ENCODE data around the gene TMEM45A.
"Not testable (repeated sequence)": the region's sequence is repeated elsewhere in the genome, so short reads cannot be mapped to it uniquely, and the experiment has no call there.

TMEM45A gene

DNA sequence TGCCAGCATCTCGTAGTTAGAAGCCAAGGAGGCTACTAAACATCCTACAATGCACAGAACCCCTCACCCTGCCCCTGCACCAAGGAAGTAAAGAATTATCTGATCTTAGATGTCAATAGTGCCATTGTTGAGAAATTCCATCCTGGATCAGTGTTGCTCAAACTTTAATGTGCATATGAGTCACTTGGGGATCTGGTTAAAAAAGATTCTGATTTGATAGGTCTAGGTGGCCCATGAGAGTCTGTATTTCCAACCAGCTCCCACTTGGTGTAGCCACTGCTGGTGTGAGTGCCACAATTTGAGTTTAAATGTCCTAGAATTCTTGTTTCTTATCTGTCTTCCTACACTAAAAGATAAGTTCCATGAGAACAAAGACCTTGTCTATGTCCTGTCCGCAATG is 43.7 kb downstream of the TMEM45A start (continued):
- TF ChIP-seq, protein P1, sequence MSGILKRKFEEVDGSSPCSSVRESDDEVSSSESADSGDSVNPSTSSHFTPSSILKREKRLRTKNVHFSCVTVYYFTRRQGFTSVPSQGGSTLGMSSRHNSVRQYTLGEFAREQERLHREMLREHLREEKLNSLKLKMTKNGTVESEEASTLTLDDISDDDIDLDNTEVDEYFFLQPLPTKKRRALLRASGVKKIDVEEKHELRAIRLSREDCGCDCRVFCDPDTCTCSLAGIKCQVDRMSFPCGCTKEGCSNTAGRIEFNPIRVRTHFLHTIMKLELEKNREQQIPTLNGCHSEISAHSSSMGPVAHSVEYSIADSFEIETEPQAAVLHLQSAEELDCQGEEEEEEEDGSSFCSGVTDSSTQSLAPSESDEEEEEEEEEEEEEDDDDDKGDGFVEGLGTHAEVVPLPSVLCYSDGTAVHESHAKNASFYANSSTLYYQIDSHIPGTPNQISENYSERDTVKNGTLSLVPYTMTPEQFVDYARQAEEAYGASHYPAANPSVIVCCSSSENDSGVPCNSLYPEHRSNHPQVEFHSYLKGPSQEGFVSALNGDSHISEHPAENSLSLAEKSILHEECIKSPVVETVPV (CRISPR knock-in tag; IDR thresholded peaks at IDR 0.05), result no peak

DNA sequence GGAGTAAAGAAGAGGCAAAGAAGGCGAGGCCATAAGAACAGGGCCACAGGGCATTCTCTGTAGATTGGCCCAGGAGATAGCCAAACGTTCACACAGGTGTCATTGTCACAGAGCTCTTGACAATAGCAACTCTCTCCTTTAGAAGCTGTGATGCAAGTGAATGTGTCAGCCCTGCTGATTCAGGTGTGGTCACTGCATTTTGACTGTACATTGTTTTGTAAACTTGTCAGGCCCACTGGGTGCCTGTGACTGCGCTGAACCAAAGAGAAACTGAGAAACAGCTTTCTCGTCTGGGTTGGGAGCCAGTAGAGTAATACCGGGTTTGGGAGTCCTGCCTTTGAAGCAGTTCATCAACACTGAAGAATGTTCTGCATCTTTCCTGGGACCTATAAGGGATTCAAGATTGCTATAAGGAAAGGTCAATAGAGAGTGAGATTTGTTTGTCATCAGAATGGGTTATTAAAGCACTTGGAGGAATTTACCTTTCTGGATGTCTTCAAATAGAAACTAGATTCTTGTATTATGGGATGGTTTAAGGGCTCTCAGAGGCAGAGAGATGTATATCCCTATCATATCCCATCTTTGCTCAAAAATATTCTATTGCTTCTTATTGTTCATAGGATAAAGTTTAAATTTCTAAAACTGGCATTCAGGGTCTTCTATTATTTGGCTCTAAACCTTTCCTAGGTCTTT is 45.4 kb downstream of the TMEM45A start:
- TF ChIP-seq ZFP30 (CRISPR knock-in tag; IDR thresholded peaks at IDR 0.05), result no peak
- TF ChIP-seq ISL1 (CRISPR knock-in tag; IDR thresholded peaks at IDR 0.05), result no peak
- no peak for ATAC-seq

DNA sequence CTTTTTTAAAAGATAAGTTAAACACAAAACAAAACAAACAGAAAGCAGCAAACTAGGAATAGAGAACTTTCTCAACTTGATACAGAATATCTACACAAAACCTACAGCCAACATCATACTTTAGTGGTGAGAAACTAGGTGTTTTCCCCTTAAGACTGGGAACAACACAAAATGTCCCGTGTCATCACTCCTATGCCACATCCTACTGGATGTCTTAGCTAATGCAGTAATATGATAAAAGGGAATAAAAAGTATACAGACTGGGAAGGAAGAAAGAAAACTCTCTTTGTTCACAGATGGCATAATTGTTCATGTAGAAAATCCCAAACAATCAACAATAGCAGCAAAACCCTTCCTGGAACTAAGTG is 45.9 kb downstream of the TMEM45A start:
- ATAC-seq, result no peak
- no peak for TF ChIP-seq ZFP3 (CRISPR knock-in tag; IDR thresholded peaks at IDR 0.05)
- TF ChIP-seq ZNF565 (CRISPR knock-in tag; conservative IDR thresholded peaks at IDR 0.05; ENCODE audit: low read depth), result no peak
- TF ChIP-seq ARNTL (CRISPR knock-in tag; IDR thresholded peaks at IDR 0.05; ENCODE audit: borderline replicate concordance, low read depth), result no peak
- no peak for TF ChIP-seq ZFP30 (CRISPR knock-in tag; IDR thresholded peaks at IDR 0.05)
- TF ChIP-seq, protein P2, sequence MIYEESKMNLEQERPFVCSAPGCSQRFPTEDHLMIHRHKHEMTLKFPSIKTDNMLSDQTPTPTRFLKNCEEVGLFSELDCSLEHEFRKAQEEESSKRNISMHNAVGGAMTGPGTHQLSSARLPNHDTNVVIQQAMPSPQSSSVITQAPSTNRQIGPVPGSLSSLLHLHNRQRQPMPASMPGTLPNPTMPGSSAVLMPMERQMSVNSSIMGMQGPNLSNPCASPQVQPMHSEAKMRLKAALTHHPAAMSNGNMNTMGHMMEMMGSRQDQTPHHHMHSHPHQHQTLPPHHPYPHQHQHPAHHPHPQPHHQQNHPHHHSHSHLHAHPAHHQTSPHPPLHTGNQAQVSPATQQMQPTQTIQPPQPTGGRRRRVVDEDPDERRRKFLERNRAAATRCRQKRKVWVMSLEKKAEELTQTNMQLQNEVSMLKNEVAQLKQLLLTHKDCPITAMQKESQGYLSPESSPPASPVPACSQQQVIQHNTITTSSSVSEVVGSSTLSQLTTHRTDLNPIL (CRISPR knock-in tag; IDR thresholded peaks at IDR 0.05; ENCODE audit: low read depth), result no peak
- no peak for TF ChIP-seq ZNF70 (CRISPR knock-in tag; IDR thresholded peaks at IDR 0.05)
- TF ChIP-seq, protein P1 (CRISPR knock-in tag; IDR thresholded peaks at IDR 0.05), result no peak
- TF ChIP-seq CSDC2 (CRISPR knock-in tag; IDR thresholded peaks at IDR 0.05), result no peak
- TF ChIP-seq ZNF8 (CRISPR knock-in tag; IDR thresholded peaks at IDR 0.05), result no peak
- no peak for TF ChIP-seq GLIS3 (CRISPR knock-in tag; IDR thresholded peaks at IDR 0.05)
- TF ChIP-seq OSR1 (CRISPR knock-in tag; IDR thresholded peaks at IDR 0.05), result no peak

DNA sequence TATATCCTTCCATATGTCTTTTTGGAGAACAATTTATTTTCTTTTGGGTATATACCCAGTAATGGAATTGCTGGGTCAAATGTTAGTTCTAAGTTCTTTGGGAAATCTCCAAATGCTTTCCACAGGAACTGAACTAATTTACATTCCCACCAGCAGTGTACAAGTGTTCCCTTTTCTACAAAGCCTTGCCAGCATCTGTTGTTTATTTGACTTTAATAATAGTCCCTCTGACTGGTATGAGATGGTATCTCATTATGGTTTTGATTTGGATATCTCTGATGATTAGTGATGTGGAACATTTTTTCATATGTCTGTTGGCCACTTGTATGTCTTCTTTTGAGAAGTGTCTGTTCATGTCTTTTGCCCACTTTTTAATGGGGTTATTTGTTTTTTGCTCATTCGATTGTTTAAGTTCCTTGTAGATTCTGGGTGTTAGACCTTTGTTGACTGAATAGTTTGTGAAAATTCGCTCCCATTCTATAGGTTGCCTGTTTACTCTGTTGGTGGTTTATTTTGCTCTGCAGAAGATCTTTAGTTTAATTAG is 48.4 kb downstream of the TMEM45A start:
- no peak for ATAC-seq
- no peak for TF ChIP-seq ESRRG (CRISPR knock-in tag; IDR thresholded peaks at IDR 0.05)
- TF ChIP-seq ISL1 (CRISPR knock-in tag; IDR thresholded peaks at IDR 0.05), result no peak
- TF ChIP-seq OSR1 (CRISPR knock-in tag; IDR thresholded peaks at IDR 0.05), result no peak
- no peak for TF ChIP-seq ZNF70 (CRISPR knock-in tag; IDR thresholded peaks at IDR 0.05)
- TF ChIP-seq CSDC2 (CRISPR knock-in tag; IDR thresholded peaks at IDR 0.05), result no peak
- TF ChIP-seq SNAI2 (CRISPR knock-in tag; IDR thresholded peaks at IDR 0.05), result no peak
- TF ChIP-seq ZC3H10 (CRISPR knock-in tag; IDR thresholded peaks at IDR 0.05), result no peak
- no peak for TF ChIP-seq ARNTL (CRISPR knock-in tag; IDR thresholded peaks at IDR 0.05; ENCODE audit: borderline replicate concordance, low read depth)
- TF ChIP-seq, protein P3, sequence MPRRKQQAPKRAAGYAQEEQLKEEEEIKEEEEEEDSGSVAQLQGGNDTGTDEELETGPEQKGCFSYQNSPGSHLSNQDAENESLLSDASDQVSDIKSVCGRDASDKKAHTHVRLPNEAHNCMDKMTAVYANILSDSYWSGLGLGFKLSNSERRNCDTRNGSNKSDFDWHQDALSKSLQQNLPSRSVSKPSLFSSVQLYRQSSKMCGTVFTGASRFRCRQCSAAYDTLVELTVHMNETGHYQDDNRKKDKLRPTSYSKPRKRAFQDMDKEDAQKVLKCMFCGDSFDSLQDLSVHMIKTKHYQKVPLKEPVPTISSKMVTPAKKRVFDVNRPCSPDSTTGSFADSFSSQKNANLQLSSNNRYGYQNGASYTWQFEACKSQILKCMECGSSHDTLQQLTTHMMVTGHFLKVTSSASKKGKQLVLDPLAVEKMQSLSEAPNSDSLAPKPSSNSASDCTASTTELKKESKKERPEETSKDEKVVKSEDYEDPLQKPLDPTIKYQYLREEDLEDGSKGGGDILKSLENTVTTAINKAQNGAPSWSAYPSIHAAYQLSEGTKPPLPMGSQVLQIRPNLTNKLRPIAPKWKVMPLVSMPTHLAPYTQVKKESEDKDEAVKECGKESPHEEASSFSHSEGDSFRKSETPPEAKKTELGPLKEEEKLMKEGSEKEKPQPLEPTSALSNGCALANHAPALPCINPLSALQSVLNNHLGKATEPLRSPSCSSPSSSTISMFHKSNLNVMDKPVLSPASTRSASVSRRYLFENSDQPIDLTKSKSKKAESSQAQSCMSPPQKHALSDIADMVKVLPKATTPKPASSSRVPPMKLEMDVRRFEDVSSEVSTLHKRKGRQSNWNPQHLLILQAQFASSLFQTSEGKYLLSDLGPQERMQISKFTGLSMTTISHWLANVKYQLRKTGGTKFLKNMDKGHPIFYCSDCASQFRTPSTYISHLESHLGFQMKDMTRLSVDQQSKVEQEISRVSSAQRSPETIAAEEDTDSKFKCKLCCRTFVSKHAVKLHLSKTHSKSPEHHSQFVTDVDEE (CRISPR knock-in tag; IDR thresholded peaks at IDR 0.05), result no peak
- TF ChIP-seq, protein P2 (CRISPR knock-in tag; IDR thresholded peaks at IDR 0.05; ENCODE audit: low read depth), result no peak

DNA sequence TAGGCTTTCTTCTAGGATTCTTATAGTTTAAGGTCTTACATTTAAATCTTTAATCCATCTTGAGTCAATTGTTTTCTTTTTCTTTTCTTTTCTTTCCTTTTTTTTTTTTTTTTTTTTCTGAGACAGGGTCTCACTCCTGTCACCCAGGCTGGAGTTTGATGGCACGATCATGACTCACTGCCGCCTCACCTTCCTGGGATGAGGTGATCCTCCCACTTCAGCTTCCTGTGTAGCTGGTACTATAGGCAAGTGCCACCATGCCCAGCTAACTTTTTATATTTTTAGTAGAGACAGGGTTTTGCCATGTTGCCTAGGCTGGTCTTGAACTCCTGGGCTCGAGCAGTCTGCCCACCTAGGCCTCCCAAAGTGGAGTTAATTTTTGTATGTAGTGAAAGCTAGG is 49.0 kb downstream of the TMEM45A start:
- ATAC-seq, result not testable (repeated sequence)

All from SK-N-SH treated with all-trans-retinoic acid at 6 μM for 48 hours (cell line).